Ureter (tissue), 1 donor: ENCODE results near the gene UBTD2. TPM values are rescaled to one million over a fixed set of nuclear protein-coding genes. Genes with fewer than 3 reads are reported as not detected.
"Not testable (repeated sequence)": the region's sequence is repeated elsewhere in the genome, so short reads cannot be mapped to it uniquely, and the experiment has no call there.

Source experiments
- DNase-seq: peaks from one replicate; pipeline ENCODE4 v3.0.0-alpha.2; 2020; ENCODE audit warnings: low spot score
- total RNA-seq: library from RNA; stranded (reverse); gene quantifications from one replicate; pipeline ENCODE4 v1.2.4, GENCODE V29; 2023
- donor health status: DM: yes; HTN: yes; CAD: no.

The UBTD2 gene
- total RNA-seq, 1 donor from 2014 or later, result 14.6 TPM

- no peak for DNase-seq
These were observed 32.1 kb downstream of the UBTD2 start for GRCh38 chr5:172251419-172251818.

- DNase-seq, result no peak
These were observed 34.9 kb downstream of the UBTD2 start for GRCh38 chr5:172248637-172249036.

GRCh38 chr5:172245703-172246125 is 37.9 kb downstream of the UBTD2 start:
- DNase-seq, result no peak

GRCh38 chr5:172245046-172245445 is 38.5 kb downstream of the UBTD2 start:
- no peak for DNase-seq

GRCh38 chr5:172243302-172243701 is 40.3 kb downstream of the UBTD2 start:
- DNase-seq, result no peak

- no peak for DNase-seq
These were observed 45.2 kb downstream of the UBTD2 start for GRCh38 chr5:172238334-172238733.

GRCh38 chr5:172235827-172236736 is 47.5 kb downstream of the UBTD2 start:
- DNase-seq, result no peak

GRCh38 chr5:172235132-172235780 is 48.3 kb downstream of the UBTD2 start:
- DNase-seq, result no peak

- no peak for DNase-seq
These were observed 49.5 kb downstream of the UBTD2 start for GRCh38 chr5:172234031-172234430.

GRCh38 chr5:172229904-172230303 is 53.7 kb downstream of the UBTD2 start:
- no peak for DNase-seq

- DNase-seq, result no peak
These were observed 58.6 kb downstream of the UBTD2 start for GRCh38 chr5:172224996-172225395.

- DNase-seq, result no peak
These were observed 59.4 kb downstream of the UBTD2 start for GRCh38 chr5:172223901-172224873.

- DNase-seq, result no peak
These were observed 64.3 kb downstream of the UBTD2 start for GRCh38 chr5:172219296-172219695.

- no peak for DNase-seq
These were observed 67.2 kb downstream of the UBTD2 start for GRCh38 chr5:172216345-172216744.

GRCh38 chr5:172213126-172213525 is 70.4 kb downstream of the UBTD2 start:
- DNase-seq, result no peak

GRCh38 chr5:172211676-172212075 is 71.9 kb downstream of the UBTD2 start:
- no peak for DNase-seq

- DNase-seq, result no peak
These were observed 73.8 kb downstream of the UBTD2 start for GRCh38 chr5:172209714-172210113.

GRCh38 chr5:172207511-172207910 is 76.1 kb downstream of the UBTD2 start:
- DNase-seq, result no peak

GRCh38 chr5:172205984-172206383 is 77.6 kb downstream of the UBTD2 start:
- DNase-seq, result not testable (repeated sequence)

GRCh38 chr5:172200476-172200875 is 83.1 kb downstream of the UBTD2 start:
- no peak for DNase-seq

- DNase-seq, result no peak
These were observed 84.1 kb downstream of the UBTD2 start for GRCh38 chr5:172199446-172199845.

GRCh38 chr5:172197775-172198174 is 85.8 kb downstream of the UBTD2 start:
- not testable (repeated sequence) for DNase-seq
